HepG2 (cell line): ENCODE data around the gene TMEM108.

Source experiments
- CBX2 ChIP-seq, 2 experiments: fragments of 200-600 bp in 1 of 2; sonication (generic); formaldehyde crosslinking in 1 of 2; IDR thresholded peaks; 2 replicates each; pipeline versions ENCODE4 v1.7.0 to v1.8.1; 2018 to 2022; ENCODE audit warnings: low read depth in 2 of 2, low read length in 1 of 2, mild to moderate bottlenecking in 1 of 2, missing genetic modification reagents in 1 of 2
- FOXA3 ChIP-seq: IDR thresholded peaks from 2 replicates; pipeline ENCODE4 v1.6.1; 2016; ENCODE audit warnings: missing genetic modification reagents, missing compliant biosample characterization
- FOXK2 ChIP-seq: fragments of 450-650 bp; IDR thresholded peaks from 2 replicates; pipeline ENCODE4 v1.6.1; 2016
- FOXM1 ChIP-seq: sonication (generic); formaldehyde crosslinking; IDR thresholded peaks from 2 replicates; pipeline ENCODE4 v1.5.0; 2020; ENCODE audit warnings: missing genetic modification reagents
- JUND ChIP-seq: sonication (generic); formaldehyde crosslinking; IDR thresholded peaks from 2 replicates; pipeline ENCODE4 v1.8.0; 2022; ENCODE audit warnings: mild to moderate bottlenecking, missing genetic modification reagents
- NBN ChIP-seq: fragments of 450-650 bp; conservative IDR thresholded peaks from 2 replicates; pipeline ENCODE4 v1.6.1; 2017
- POLR2AphosphoS2 ChIP-seq: IDR thresholded peaks from 2 replicates; pipeline ENCODE4 v1.6.1; 2011; ENCODE audit warnings: low read depth, low read length, improper control_type of control experiment
- RNF2 ChIP-seq: fragments of 450-650 bp; conservative IDR thresholded peaks from 2 replicates; pipeline ENCODE4 v1.6.1; 2016; ENCODE audit warnings: low read depth
- SNAI1 ChIP-seq: sonication (generic); formaldehyde crosslinking; IDR thresholded peaks from 2 replicates; pipeline ENCODE4 v1.5.0; 2020; ENCODE audit warnings: mild to moderate bottlenecking, missing genetic modification reagents, borderline replicate concordance
- ZNF124 ChIP-seq: sonication (generic); formaldehyde crosslinking; IDR thresholded peaks from 2 replicates; pipeline ENCODE4 v1.4.0; 2020; ENCODE audit warnings: missing genetic modification reagents
- ZNF232 ChIP-seq: sonication (generic); formaldehyde crosslinking; IDR thresholded peaks from 2 replicates; pipeline ENCODE4 v1.4.0; 2020; ENCODE audit warnings: missing genetic modification reagents, borderline replicate concordance
- ZNF274 ChIP-seq: sonication (generic); formaldehyde crosslinking; IDR thresholded peaks from 2 replicates; pipeline ENCODE4 v1.5.1; 2020; ENCODE audit warnings: mild to moderate bottlenecking, missing genetic modification reagents
- TF ChIP-seq, protein P1 (sequence below): sonication (generic); formaldehyde crosslinking; IDR thresholded peaks from 2 replicates; pipeline ENCODE4 v1.4.0; 2020; ENCODE audit warnings: mild to moderate bottlenecking, low read depth, missing genetic modification reagents
- TF ChIP-seq, protein P2 (sequence below), 2 experiments: IDR thresholded peaks; 2 replicates each; pipeline ENCODE4 v1.6.1; 2011 to 2012; ENCODE audit warnings: low read length in 2 of 2, borderline replicate concordance in 1 of 2, low read depth in 1 of 2, mild to moderate bottlenecking in 1 of 2, moderate library complexity in 1 of 2

DNA sequence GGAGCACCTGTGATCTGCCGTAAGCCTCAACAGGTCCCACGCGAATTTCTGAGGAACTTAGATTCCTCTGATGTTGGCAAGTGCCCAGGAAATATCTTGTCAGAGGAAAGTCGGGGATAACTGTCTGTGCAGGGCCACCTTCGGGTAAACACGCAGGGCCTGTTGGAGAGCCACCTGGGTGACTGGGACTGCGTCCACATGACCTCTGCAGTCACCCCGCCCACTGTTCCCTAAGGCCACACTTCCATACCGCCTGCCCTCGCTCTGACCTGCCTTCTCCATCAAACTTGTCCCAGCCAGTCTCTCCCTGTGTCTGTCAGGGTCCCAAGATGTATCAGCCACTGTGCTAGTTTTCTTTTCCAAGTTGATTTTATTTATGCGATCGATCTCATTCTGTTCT, 390.4 kb downstream of the TMEM108 start:
- TF ChIP-seq ZNF124 (no peak), FOXK2 (no peak), NBN (no peak), FOXA3 (CRISPR knock-in tag) (no peak), JUND (CRISPR knock-in tag) (no peak), FOXM1 (CRISPR knock-in tag) (no peak), RNF2 (no peak), SNAI1 (CRISPR knock-in tag) (no peak), ZNF274 (CRISPR knock-in tag) (no peak), CBX2 (IDR thresholded peaks at IDR 0.05; ENCODE audit: low read depth, low read length) (no peak), CBX2 (CRISPR knock-in tag; IDR thresholded peaks at IDR 0.05; ENCODE audit: low read depth) (no peak), ZNF232 (no peak), POLR2AphosphoS2 (no peak)
- TF ChIP-seq, protein P1, sequence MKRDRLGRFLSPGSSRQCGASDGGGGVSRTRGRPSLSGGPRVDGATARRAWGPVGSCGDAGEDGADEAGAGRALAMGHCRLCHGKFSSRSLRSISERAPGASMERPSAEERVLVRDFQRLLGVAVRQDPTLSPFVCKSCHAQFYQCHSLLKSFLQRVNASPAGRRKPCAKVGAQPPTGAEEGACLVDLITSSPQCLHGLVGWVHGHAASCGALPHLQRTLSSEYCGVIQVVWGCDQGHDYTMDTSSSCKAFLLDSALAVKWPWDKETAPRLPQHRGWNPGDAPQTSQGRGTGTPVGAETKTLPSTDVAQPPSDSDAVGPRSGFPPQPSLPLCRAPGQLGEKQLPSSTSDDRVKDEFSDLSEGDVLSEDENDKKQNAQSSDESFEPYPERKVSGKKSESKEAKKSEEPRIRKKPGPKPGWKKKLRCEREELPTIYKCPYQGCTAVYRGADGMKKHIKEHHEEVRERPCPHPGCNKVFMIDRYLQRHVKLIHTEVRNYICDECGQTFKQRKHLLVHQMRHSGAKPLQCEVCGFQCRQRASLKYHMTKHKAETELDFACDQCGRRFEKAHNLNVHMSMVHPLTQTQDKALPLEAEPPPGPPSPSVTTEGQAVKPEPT = no peak
- TF ChIP-seq, protein P2, sequence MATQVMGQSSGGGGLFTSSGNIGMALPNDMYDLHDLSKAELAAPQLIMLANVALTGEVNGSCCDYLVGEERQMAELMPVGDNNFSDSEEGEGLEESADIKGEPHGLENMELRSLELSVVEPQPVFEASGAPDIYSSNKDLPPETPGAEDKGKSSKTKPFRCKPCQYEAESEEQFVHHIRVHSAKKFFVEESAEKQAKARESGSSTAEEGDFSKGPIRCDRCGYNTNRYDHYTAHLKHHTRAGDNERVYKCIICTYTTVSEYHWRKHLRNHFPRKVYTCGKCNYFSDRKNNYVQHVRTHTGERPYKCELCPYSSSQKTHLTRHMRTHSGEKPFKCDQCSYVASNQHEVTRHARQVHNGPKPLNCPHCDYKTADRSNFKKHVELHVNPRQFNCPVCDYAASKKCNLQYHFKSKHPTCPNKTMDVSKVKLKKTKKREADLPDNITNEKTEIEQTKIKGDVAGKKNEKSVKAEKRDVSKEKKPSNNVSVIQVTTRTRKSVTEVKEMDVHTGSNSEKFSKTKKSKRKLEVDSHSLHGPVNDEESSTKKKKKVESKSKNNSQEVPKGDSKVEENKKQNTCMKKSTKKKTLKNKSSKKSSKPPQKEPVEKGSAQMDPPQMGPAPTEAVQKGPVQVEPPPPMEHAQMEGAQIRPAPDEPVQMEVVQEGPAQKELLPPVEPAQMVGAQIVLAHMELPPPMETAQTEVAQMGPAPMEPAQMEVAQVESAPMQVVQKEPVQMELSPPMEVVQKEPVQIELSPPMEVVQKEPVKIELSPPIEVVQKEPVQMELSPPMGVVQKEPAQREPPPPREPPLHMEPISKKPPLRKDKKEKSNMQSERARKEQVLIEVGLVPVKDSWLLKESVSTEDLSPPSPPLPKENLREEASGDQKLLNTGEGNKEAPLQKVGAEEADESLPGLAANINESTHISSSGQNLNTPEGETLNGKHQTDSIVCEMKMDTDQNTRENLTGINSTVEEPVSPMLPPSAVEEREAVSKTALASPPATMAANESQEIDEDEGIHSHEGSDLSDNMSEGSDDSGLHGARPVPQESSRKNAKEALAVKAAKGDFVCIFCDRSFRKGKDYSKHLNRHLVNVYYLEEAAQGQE (IDR thresholded peaks at IDR 0.05; ENCODE audit: borderline replicate concordance in 1 of 2, low read depth in 1 of 2, low read length in 2 of 2) = no peak
